NCI-H460 (cell line): ENCODE measurements around the gene SLC13A3. TPM values are rescaled to one million over a fixed set of nuclear protein-coding genes. Genes with fewer than 3 reads are reported as not detected.

Experiments
- DNase-seq: peaks from one replicate; pipeline ENCODE4 v3.0.0-alpha.2; 2016; ENCODE audit warnings: low read depth; ENCODE audit errors: extremely low read depth
- total RNA-seq: library from RNA; depleted of rRNA; stranded (reverse); fragments of >200 nt; shearing (Covaris generic); gene quantifications from 2 replicates; pipeline ENCODE4 v1.2.3, GENCODE V29; 2014

SLC13A3 gene
- total RNA-seq, 1 experiment from 2014 or later, result not detected

- no peak for DNase-seq
Observed at GRCh38 chr20:46607849-46608497, 43.3 kb downstream of the SLC13A3 start.

GRCh38 chr20:46607191-46607848, 43.9 kb downstream of the SLC13A3 start:
- DNase-seq, result no peak

- no peak for DNase-seq
Observed at GRCh38 chr20:46606817-46607190, 44.5 kb downstream of the SLC13A3 start.

GRCh38 chr20:46605978-46606816, 45.1 kb downstream of the SLC13A3 start:
- no peak for DNase-seq

GRCh38 chr20:46605181-46605580, 46.1 kb downstream of the SLC13A3 start:
- no peak for DNase-seq

GRCh38 chr20:46604551-46605133, 46.6 kb downstream of the SLC13A3 start:
- no peak for DNase-seq

GRCh38 chr20:46602429-46602828, 48.8 kb downstream of the SLC13A3 start:
- no peak for DNase-seq

GRCh38 chr20:46601603-46602122, 49.6 kb downstream of the SLC13A3 start:
- no peak for DNase-seq

- no peak for DNase-seq
Observed at GRCh38 chr20:46600286-46600752, 50.9 kb downstream of the SLC13A3 start.

GRCh38 chr20:46599227-46599987, 51.9 kb downstream of the SLC13A3 start:
- DNase-seq, result no peak

- no peak for DNase-seq
Observed at GRCh38 chr20:46595933-46596332, 55.3 kb downstream of the SLC13A3 start.

- DNase-seq, result no peak
Observed at GRCh38 chr20:46594725-46595124, 56.5 kb downstream of the SLC13A3 start.

GRCh38 chr20:46592580-46593362, 58.5 kb downstream of the SLC13A3 start:
- no peak for DNase-seq

- no peak for DNase-seq
Observed at GRCh38 chr20:46590443-46590842, 60.8 kb downstream of the SLC13A3 start.

GRCh38 chr20:46588532-46589511, 62.4 kb downstream of the SLC13A3 start:
- no peak for DNase-seq

GRCh38 chr20:46587986-46588385, 63.3 kb downstream of the SLC13A3 start:
- DNase-seq, result no peak

GRCh38 chr20:46586724-46587123, 64.5 kb downstream of the SLC13A3 start:
- DNase-seq, result no peak

GRCh38 chr20:46584508-46584907, 66.8 kb downstream of the SLC13A3 start:
- no peak for DNase-seq
